Body of pancreas (tissue), 4 donors: ENCODE results near the gene MYL7.

Experiments used
- CTCF ChIP-seq, 7 experiments: fragments of 450-650 bp in 4 of 7; fragments of 200-600 bp in 3 of 7; sonication (generic) in 3 of 7; IDR thresholded peaks; one replicate each; pipeline ENCODE4 v1.5.1; 2016 to 2019; ENCODE audit warnings: antibody characterized with exemption in 7 of 7
- POLR2A ChIP-seq, 3 donors: fragments of 450-650 bp; IDR thresholded peaks; one replicate each; pipeline ENCODE4 v1.6.1; 2016; ENCODE audit warnings: antibody characterized with exemption in 3 of 3, mild to moderate bottlenecking in 2 of 3

DNA sequence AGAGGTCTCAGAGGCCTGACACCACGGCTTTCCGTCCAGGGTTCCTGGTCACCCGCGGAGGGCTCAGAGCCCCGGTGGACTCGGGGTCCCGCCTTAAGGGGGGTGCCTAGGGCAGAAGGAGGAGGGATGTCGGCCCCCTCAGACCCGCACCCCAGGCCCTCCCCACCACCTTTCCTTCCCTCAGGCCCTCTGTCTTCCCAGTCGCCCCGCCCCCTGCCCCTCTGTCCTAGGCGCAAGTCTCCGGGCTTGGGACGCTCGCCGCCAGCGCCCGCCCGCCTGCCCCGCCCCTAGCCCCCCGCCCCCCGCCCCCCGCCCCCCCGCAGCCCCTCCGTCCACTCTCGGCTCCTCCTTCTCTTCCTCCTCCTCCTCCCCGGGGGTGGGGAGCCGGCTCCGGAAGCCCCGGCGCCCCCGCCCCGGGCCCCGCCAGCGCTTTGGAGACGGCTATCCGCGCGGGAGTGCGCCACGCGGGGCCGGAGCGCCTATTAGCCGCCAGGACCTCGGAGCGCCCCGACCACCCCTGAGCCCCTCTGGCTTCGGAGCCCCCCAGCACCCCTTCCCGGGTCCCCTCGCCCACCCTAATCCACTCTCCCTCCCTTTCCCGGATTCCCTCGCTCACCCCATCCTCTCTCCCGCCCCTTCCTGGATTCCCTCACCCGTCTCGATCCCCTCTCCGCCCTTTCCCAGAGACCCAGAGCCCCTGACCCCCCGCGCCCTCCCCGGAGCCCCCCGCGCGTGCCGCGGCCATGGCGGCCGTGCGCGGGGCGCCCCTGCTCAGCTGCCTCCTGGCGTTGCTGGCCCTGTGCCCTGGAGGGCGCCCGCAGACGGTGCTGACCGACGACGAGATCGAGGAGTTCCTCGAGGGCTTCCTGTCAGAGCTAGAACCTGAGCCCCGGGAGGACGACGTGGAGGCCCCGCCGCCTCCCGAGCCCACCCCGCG, 36.9 kb downstream of the MYL7 start, which contains the start of gene AEBP1:
- TF ChIP-seq CTCF (IDR thresholded peaks at IDR 0.05) (no peak), POLR2A (IDR thresholded peaks at IDR 0.05) (no peak)
